H1 (cell line): ENCODE data around the gene KIF23. TPM values are rescaled to one million over a fixed set of nuclear protein-coding genes. Genes with fewer than 3 reads are reported as not detected.

ENCODE experiments used
- CTCF ChIA-PET: fragments of 300-600 bp; sonication (Branson Sonifier 250); formaldehyde crosslinking; loops from one replicate; lab custom pipeline; 2021; ENCODE audit not compliant: partially characterized antibody; lab: Charles Lee
- POLR2A ChIA-PET: fragments of 300-600 bp; sonication (Branson Sonifier 250); formaldehyde crosslinking; loops from one replicate; lab custom pipeline; 2021; ENCODE audit warnings: inconsistent platforms; ENCODE audit not compliant: partially characterized antibody; lab: Charles Lee
- DNase-seq, 2 experiments: peaks; one replicate each; pipeline versions ENCODE4 v3.0.0 to v3.0.0-alpha.2; 2010 to 2022; ENCODE audit warnings: low spot score in 2 of 2, low read depth in 1 of 2, mixed read lengths in 1 of 2
- FAIRE-seq: peaks from 2 replicates; lab custom pipeline; 2011; peaks lifted over from hg19 to GRCh38; lab: Jason Lieb, UNC
- H2AFZ ChIP-seq: 2 replicates; pipeline ENCODE4 v1.8.1; 2012; ENCODE audit warnings: low read length, inconsistent platforms
- H2AK5ac ChIP-seq: 2 replicates; pipeline ENCODE4 v1.6.1; 2013; ENCODE audit warnings: low read depth, low read length
- H2BK120ac ChIP-seq: replicated peaks from 2 replicates; pipeline ENCODE3; 2013; ENCODE audit warnings: low read depth, low read length, inconsistent platforms
- H2BK12ac ChIP-seq: 2 replicates; pipeline ENCODE4 v1.6.1; 2013; ENCODE audit warnings: low read depth, low read length
- H2BK15ac ChIP-seq: 2 replicates; pipeline ENCODE4 v1.6.1; 2013; ENCODE audit warnings: low read length
- H2BK20ac ChIP-seq: 2 replicates; pipeline ENCODE4 v1.6.1; 2013; ENCODE audit warnings: low read length
- H2BK5ac ChIP-seq: 2 replicates; pipeline ENCODE4 v1.6.1; 2013; ENCODE audit warnings: low read depth, low read length
- H3K14ac ChIP-seq: 2 replicates; pipeline ENCODE4 v1.6.1; 2013; ENCODE audit warnings: inconsistent platforms; ENCODE audit not compliant: insufficient read length
- H3K18ac ChIP-seq: 2 replicates; pipeline ENCODE4 v1.6.1; 2013; ENCODE audit warnings: low read length; ENCODE audit errors: extremely low read depth
- H3K23ac ChIP-seq: 2 replicates; pipeline ENCODE4 v1.6.1; 2013; ENCODE audit warnings: inconsistent platforms; ENCODE audit not compliant: insufficient read length
- H3K23me2 ChIP-seq: 2 replicates; pipeline ENCODE4 v1.6.1; 2013; ENCODE audit warnings: low read depth, low read length
- H3K27ac ChIP-seq: 2 replicates; pipeline ENCODE4 v1.6.1; 2011; ENCODE audit warnings: low read depth, low read length, inconsistent platforms
- H3K27me3 ChIP-seq, 4 experiments: replicated peaks in 1 of 4; 1 replicate in 1 of 4; 2 replicates in 3 of 4; pipeline versions ENCODE4 v1.6.1 to v1.8.1; 2011 to 2013; ENCODE audit warnings: low read length in 3 of 4, mild to moderate bottlenecking in 3 of 4, inconsistent platforms in 2 of 4, mixed read lengths in 2 of 4, moderate library complexity in 1 of 4; ENCODE audit not compliant: control insufficient read depth in 3 of 4, insufficient read depth in 3 of 4; ENCODE audit errors: extremely low read depth in 1 of 4
- H3K36me3 ChIP-seq, 4 experiments: 2 replicates each; pipeline versions ENCODE4 v1.6.1 to v1.8.1; 2011 to 2013; ENCODE audit warnings: mild to moderate bottlenecking in 4 of 4, low read length in 3 of 4, moderate library complexity in 2 of 4, control low read depth in 1 of 4, inconsistent platforms in 1 of 4; ENCODE audit not compliant: insufficient read depth in 4 of 4, control insufficient read depth in 2 of 4
- H3K4ac ChIP-seq: replicated peaks from 2 replicates; pipeline ENCODE3; 2013; ENCODE audit warnings: low read length, low read depth, mixed read lengths, inconsistent platforms; ENCODE audit not compliant: insufficient read length
- H3K4me1 ChIP-seq, 4 experiments: replicated peaks in 1 of 4; 1 replicate in 1 of 4; 2 replicates in 3 of 4; pipeline versions ENCODE4 v1.6.1 to v1.8.1; 2011 to 2013; ENCODE audit warnings: low read length in 3 of 4, inconsistent platforms in 2 of 4, mixed read lengths in 1 of 4; ENCODE audit not compliant: insufficient read depth in 4 of 4, control insufficient read depth in 3 of 4
- H3K4me2 ChIP-seq, 2 experiments: 2 replicates each; pipeline versions ENCODE4 v1.6.1 to v1.8.1; 2011 to 2013; ENCODE audit warnings: low read depth in 2 of 2, low read length in 2 of 2, control low read depth in 1 of 2, inconsistent platforms in 1 of 2, mild to moderate bottlenecking in 1 of 2; ENCODE audit not compliant: insufficient read depth in 1 of 2
- H3K4me3 ChIP-seq, 4 experiments: fragments of 200-600, 300-600 bp in 1 of 4; sonication (generic), shearing (Covaris generic), sonication (Bioruptor Twin) in 1 of 4; 2 replicates each; pipeline versions ENCODE4 v1.5.1 to v1.8.1; 2011 to 2016; ENCODE audit warnings: low read length in 4 of 4, low read depth in 3 of 4, control low read depth in 2 of 4, inconsistent platforms in 2 of 4, mild to moderate bottlenecking in 2 of 4, mixed read lengths in 1 of 4, moderate library complexity in 1 of 4; ENCODE audit not compliant: insufficient read depth in 2 of 4; ENCODE audit errors: extremely low read depth in 1 of 4
- H3K56ac ChIP-seq: replicated peaks from 2 replicates; pipeline ENCODE3; 2013; ENCODE audit warnings: low read depth, mild to moderate bottlenecking, mixed read lengths, low read length, inconsistent platforms; ENCODE audit not compliant: insufficient read length
- H3K79me1 ChIP-seq: 2 replicates; pipeline ENCODE4 v1.6.1; 2013; ENCODE audit warnings: low read depth, low read length, control low read depth
- H3K79me2 ChIP-seq, 2 experiments: 2 replicates each; pipeline versions ENCODE4 v1.6.1 to v1.8.1; 2012 to 2013; ENCODE audit warnings: low read length in 2 of 2, mild to moderate bottlenecking in 2 of 2, inconsistent platforms in 1 of 2; ENCODE audit not compliant: insufficient read depth in 2 of 2, control insufficient read depth in 1 of 2
- H3K9ac ChIP-seq, 4 experiments: replicated peaks in 1 of 4; 1 replicate in 1 of 4; 2 replicates in 3 of 4; pipeline versions ENCODE4 v1.6.1 to v1.8.1; 2011 to 2013; ENCODE audit warnings: low read depth in 3 of 4, low read length in 3 of 4, control low read depth in 2 of 4, mild to moderate bottlenecking in 2 of 4, moderate library complexity in 2 of 4, inconsistent platforms in 1 of 4; ENCODE audit errors: extremely low read depth in 1 of 4
- H3K9me3 ChIP-seq, 2 experiments: 2 replicates each; pipeline versions ENCODE4 v1.6.1 to v1.8.1; 2012 to 2013; ENCODE audit warnings: mild to moderate bottlenecking in 2 of 2, moderate library complexity in 2 of 2, control low read depth in 1 of 2, inconsistent platforms in 1 of 2, low read depth in 1 of 2, low read length in 1 of 2, mixed read lengths in 1 of 2; ENCODE audit not compliant: insufficient read depth in 2 of 2
- H4K20me1 ChIP-seq, 2 experiments: replicated peaks in 1 of 2; 2 replicates each; pipeline versions ENCODE3 to v1.8.1; 2011 to 2013; ENCODE audit warnings: inconsistent platforms in 2 of 2, low read length in 2 of 2, mild to moderate bottlenecking in 1 of 2; ENCODE audit not compliant: insufficient read depth in 2 of 2, control insufficient read depth in 1 of 2
- H4K5ac ChIP-seq: 2 replicates; pipeline ENCODE4 v1.6.1; 2013; ENCODE audit warnings: low read length, low read depth, mixed read lengths, inconsistent platforms; ENCODE audit not compliant: insufficient read length
- H4K8ac ChIP-seq: 2 replicates; pipeline ENCODE4 v1.8.0; 2013; ENCODE audit warnings: mild to moderate bottlenecking, moderate library complexity, low read length, inconsistent platforms; ENCODE audit not compliant: insufficient read depth; ENCODE audit errors: extremely low read depth
- H4K91ac ChIP-seq: replicated peaks from 2 replicates; pipeline ENCODE3; 2013; ENCODE audit warnings: low read length, mixed read lengths, inconsistent platforms; ENCODE audit not compliant: insufficient read length
- EGR1 ChIP-seq: IDR thresholded peaks from 2 replicates; pipeline ENCODE4 v1.6.1; 2011; ENCODE audit warnings: low read depth, low read length, borderline replicate concordance
- HDAC6 ChIP-seq: IDR thresholded peaks from one replicate; pipeline ENCODE4 v1.7.1; 2012; ENCODE audit warnings: low read depth, mild to moderate bottlenecking, inconsistent platforms, low read length, moderate library complexity
- ZNF274 ChIP-seq: IDR thresholded peaks from 2 replicates; pipeline ENCODE4 v1.7.0; 2012; ENCODE audit warnings: low read length, borderline replicate concordance; ENCODE audit errors: extremely low read depth
- WGBS, 2 experiments: shearing (Covaris generic) in 1 of 2; methylation state at CpG; one replicate each; pipeline versions ENCODE4 v1.1.6 to v1.1.7; 2013 to 2015; ENCODE audit warnings: low lambda C conversion rate in 2 of 2, mixed read lengths in 2 of 2, inconsistent platforms in 1 of 2, low coverage in 1 of 2, missing lambda C conversion rate in 1 of 2; ENCODE audit not compliant: insufficient replicate concordance in 2 of 2, insufficient coverage in 1 of 2, insufficient read length in 1 of 2; ENCODE audit errors: extremely low coverage in 1 of 2, missing lambda C conversion rate in 1 of 2; 5-methylcytosine and 5-hydroxymethylcytosine counted together
- polyA plus RNA-seq, 7 experiments: library from polyadenylated mRNA; depleted of rRNA in 3 of 7; stranded (reverse) in 5 of 7; unstranded in 2 of 7; fragments of >200 nt in 5 of 7; fragments of 200-250 nt in 2 of 7; gene quantifications; 1 replicate in 5 of 7; 2 replicates in 1 of 7; 4 replicates in 1 of 7; pipeline versions ENCODE4 v1.2.1 to v1.2.3, GENCODE V29; 2011 to 2013; ENCODE audit warnings: missing spikeins in 2 of 7, mixed read lengths in 2 of 7
- total RNA-seq: library from RNA; stranded (reverse); fragmentation: NEBNext Ultra II Directional; extraction: Animal tissue kit (Norgen Biotek cat#: 25700); gene quantifications from 2 replicates; pipeline ENCODE4 v1.2.1, GENCODE V29; 2021

Gene KIF23
- total and polyA plus RNA-seq, 2 of the 8 experiments (the other 6 are each of a cell fraction or from before 2014, with no cell fraction given), result 26.2 to 77.4 TPM

- Histone ChIP-seq H2BK20ac (no peak overlapping the region), H2BK5ac (no peak overlapping the region), H3K79me1 (no peaks in the 10 kb centered on the region; the same call in 1 of the 2 replicates), H3K4me1 (peaks cover 0 to 4% (median 2%) of the 10 kb centered on the region in 4 experiments; a peak in 2 of 7 replicates), H3K4me3 (no peak overlapping the region), H3K18ac (no peak overlapping the region), H4K91ac (no peak overlapping the region), H4K8ac (no peak overlapping the region), H4K20me1 (peaks cover 6 to 9% of the 10 kb centered on the region in 2 experiments), H2BK12ac (no peak overlapping the region), H3K79me2 (peaks cover 0 to 3% of the 10 kb centered on the region in 2 experiments; a peak in 2 of 4 replicates), H2BK120ac (no peak overlapping the region), H3K23ac (no peak overlapping the region), H2AK5ac (no peak overlapping the region), H3K36me3 (peaks cover 8 to 19% (median 13%) of the 10 kb centered on the region in 4 experiments), H2BK15ac (no peak overlapping the region), H3K27me3 (no peaks in the 10 kb centered on the region), H3K56ac (no peak overlapping the region), H3K9ac (no peak overlapping the region), H3K23me2 (0 out of 2 replicates have a peak, but pooled peaks cover 3% of the 10 kb centered on the region), H3K27ac (no peak overlapping the region), H3K4me2 (no peak overlapping the region), H4K5ac (no peak overlapping the region), H2AFZ (no peak overlapping the region), H3K14ac (no peak overlapping the region), H3K4ac (no peak overlapping the region), H3K9me3 (no peaks in the 10 kb centered on the region)
- FAIRE-seq, result no peak
- 85% methylated on average over 1 of the region's 1 CpG; no CpG with 5 or more reads in 1 of the 2 experiments for WGBS, 2 experiments
- TF ChIP-seq EGR1 (no peak), HDAC6 (no peak), ZNF274 (no peak)
- CTCF ChIA-PET, result interaction anchor here (0.7 kb wide), 1 partner anchor 13 kb away, joined by 3 read pairs; no protein-coding TSS in a partner anchor
- POLR2A ChIA-PET, result interaction anchor here (1.0 to 13.9 kb wide), 2 partner anchors 7 to 47 kb away, joined by 3 to 207 read pairs; partner anchors contain the start of genes KIF23 and RPLP1
- no peak for DNase-seq
Measured at GRCh38 chr15:69460481-69460880, 46.3 kb downstream of the KIF23 start.
